ENCODE results near the gene MED27. TPM values are rescaled to one million over a fixed set of nuclear protein-coding genes. Genes with fewer than 3 reads are reported as not detected.

MED27 gene
- total RNA-seq, 1 donor from 2014 or later = 15.7 TPM

GRCh38 chr9:131840751-131841702 lies 238.6 kb downstream of the MED27 start:
- ATAC-seq = no peak
- TF ChIP-seq, protein P1, sequence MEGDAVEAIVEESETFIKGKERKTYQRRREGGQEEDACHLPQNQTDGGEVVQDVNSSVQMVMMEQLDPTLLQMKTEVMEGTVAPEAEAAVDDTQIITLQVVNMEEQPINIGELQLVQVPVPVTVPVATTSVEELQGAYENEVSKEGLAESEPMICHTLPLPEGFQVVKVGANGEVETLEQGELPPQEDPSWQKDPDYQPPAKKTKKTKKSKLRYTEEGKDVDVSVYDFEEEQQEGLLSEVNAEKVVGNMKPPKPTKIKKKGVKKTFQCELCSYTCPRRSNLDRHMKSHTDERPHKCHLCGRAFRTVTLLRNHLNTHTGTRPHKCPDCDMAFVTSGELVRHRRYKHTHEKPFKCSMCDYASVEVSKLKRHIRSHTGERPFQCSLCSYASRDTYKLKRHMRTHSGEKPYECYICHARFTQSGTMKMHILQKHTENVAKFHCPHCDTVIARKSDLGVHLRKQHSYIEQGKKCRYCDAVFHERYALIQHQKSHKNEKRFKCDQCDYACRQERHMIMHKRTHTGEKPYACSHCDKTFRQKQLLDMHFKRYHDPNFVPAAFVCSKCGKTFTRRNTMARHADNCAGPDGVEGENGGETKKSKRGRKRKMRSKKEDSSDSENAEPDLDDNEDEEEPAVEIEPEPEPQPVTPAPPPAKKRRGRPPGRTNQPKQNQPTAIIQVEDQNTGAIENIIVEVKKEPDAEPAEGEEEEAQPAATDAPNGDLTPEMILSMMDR (IDR thresholded peaks at IDR 0.05) = no peak
- peaks cover 3% of the 10 kb centered on the region for H3K27me3 ChIP-seq (ENCODE audit: low read depth)

DNA sequence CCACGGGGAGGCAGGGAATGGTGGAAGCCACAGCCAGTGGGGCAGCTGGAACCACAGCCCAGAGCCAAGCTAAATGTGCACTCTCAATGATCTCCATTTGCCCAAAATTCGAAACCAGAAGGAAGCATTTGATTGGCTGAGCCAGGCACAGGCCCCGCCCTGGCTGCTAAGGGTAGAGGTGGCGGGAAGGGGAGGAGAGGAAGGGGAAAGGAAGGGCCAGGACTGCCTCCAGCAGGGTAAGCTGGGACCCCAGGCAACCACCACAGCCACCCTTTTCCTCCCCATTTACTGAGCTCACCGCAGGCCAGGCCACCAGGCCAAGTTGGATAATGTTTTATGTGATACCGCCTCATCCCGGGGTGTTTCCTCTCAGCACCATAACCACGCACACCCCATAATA lies 239.4 kb downstream of the MED27 start:
- intact Hi-C loops (cut with DNase I) = no loop called here
- DNase-seq = no peak
- peaks cover 3% of the 10 kb centered on the region for H3K27me3 ChIP-seq (ENCODE audit: low read depth)
- H3K4me1 ChIP-seq = no peaks in the 10 kb centered on the region
- ATAC-seq = no peak
- TF ChIP-seq, protein P1 (IDR thresholded peaks at IDR 0.05) = no peak
- no peaks in the 10 kb centered on the region for H3K9me3 ChIP-seq
- no peak overlapping the region for H3K27ac ChIP-seq
- H3K36me3 ChIP-seq = no peaks in the 10 kb centered on the region
- H3K4me3 ChIP-seq = no peak overlapping the region

More at GRCh38 chr9:131840751-131841702, 238.6 kb downstream of the MED27 start:
- intact Hi-C loops (cut with DNase I) = no loop called here
- no peaks in the 10 kb centered on the region for H3K4me1 ChIP-seq
- H3K36me3 ChIP-seq = no peaks in the 10 kb centered on the region
- H3K4me3 ChIP-seq = no peak overlapping the region
- H3K27ac ChIP-seq = no peak overlapping the region
- H3K9me3 ChIP-seq = no peaks in the 10 kb centered on the region
- no peak for DNase-seq

GRCh38 chr9:131839281-131840084 lies 240.2 kb downstream of the MED27 start:
- no peaks in the 10 kb centered on the region for H3K9me3 ChIP-seq
- H3K27me3 ChIP-seq (ENCODE audit: low read depth) = peaks cover 3% of the 10 kb centered on the region
- H3K4me3 ChIP-seq = no peak overlapping the region
- intact Hi-C loops (cut with DNase I) = no loop called here
- no peak overlapping the region for H3K27ac ChIP-seq
- H3K4me1 ChIP-seq = no peaks in the 10 kb centered on the region
- DNase-seq (no peak), ATAC-seq (no peak)
- TF ChIP-seq, protein P1 (IDR thresholded peaks at IDR 0.05) = no peak
- no peaks in the 10 kb centered on the region for H3K36me3 ChIP-seq

- no peak for ATAC-seq
- TF ChIP-seq, protein P1 (IDR thresholded peaks at IDR 0.05) = no peak
- no peak for DNase-seq
- Histone ChIP-seq H3K27ac (no peak overlapping the region), H3K9me3 (peaks cover 6% of the 10 kb centered on the region), H3K4me1 (no peaks in the 10 kb centered on the region), H3K36me3 (no peaks in the 10 kb centered on the region), H3K27me3 (ENCODE audit: low read depth) (peaks cover 3% of the 10 kb centered on the region), H3K4me3 (no peak overlapping the region)
- intact Hi-C loops (cut with DNase I) = no loop called here
These were observed 241.0 kb downstream of the MED27 start for GRCh38 chr9:131838530-131839280.

GRCh38 chr9:131837836-131838235 lies 241.8 kb downstream of the MED27 start:
- Histone ChIP-seq H3K4me1 (no peaks in the 10 kb centered on the region), H3K27ac (no peak overlapping the region), H3K4me3 (no peak overlapping the region), H3K27me3 (ENCODE audit: low read depth) (peaks cover 3% of the 10 kb centered on the region), H3K36me3 (no peaks in the 10 kb centered on the region), H3K9me3 (peaks cover 7% of the 10 kb centered on the region)
- no peak for DNase-seq
- no peak for ATAC-seq
- intact Hi-C loops (cut with DNase I) = no loop called here
- TF ChIP-seq, protein P1 (IDR thresholded peaks at IDR 0.05) = no peak
